HepG2 (cell line): ENCODE measurements around the gene GUCA1A. TPM values are rescaled to one million over a fixed set of nuclear protein-coding genes. Genes with fewer than 3 reads are reported as not detected.

Source experiments
- AGO2 ChIP-seq: fragments of 200-400 bp; formaldehyde crosslinking; optimal IDR thresholded peaks from 2 replicates; pipeline ENCODE3; 2017; ENCODE audit warnings: mild to moderate bottlenecking, low read depth, low read length, moderate library complexity
- ATF7 ChIP-seq, 2 experiments: fragments of 450-650 bp in 1 of 2; sonication (generic) in 1 of 2; formaldehyde crosslinking in 1 of 2; IDR thresholded peaks; 2 replicates each; pipeline versions ENCODE4 v1.4.0 to v1.6.1; 2016 to 2020; ENCODE audit warnings: antibody characterized with exemption in 1 of 2, mild to moderate bottlenecking in 1 of 2, missing genetic modification reagents in 1 of 2
- CHCHD3 ChIP-seq: sonication (generic); formaldehyde crosslinking; IDR thresholded peaks from 2 replicates; pipeline ENCODE4 v1.8.0; 2022; ENCODE audit warnings: mild to moderate bottlenecking, missing genetic modification reagents, moderate library complexity
- DR1 ChIP-seq: sonication (generic); formaldehyde crosslinking; IDR thresholded peaks from 2 replicates; pipeline ENCODE4 v1.8.0; 2021; ENCODE audit warnings: mild to moderate bottlenecking, missing genetic modification reagents, inconsistent platforms
- FOXK2 ChIP-seq: fragments of 450-650 bp; IDR thresholded peaks from 2 replicates; pipeline ENCODE4 v1.6.1; 2016
- HCFC1 ChIP-seq: fragments of 150-350 bp; IDR thresholded peaks from 2 replicates; pipeline ENCODE4 v1.6.1; 2014; ENCODE audit warnings: low read depth, low read length
- JUN ChIP-seq: sonication (generic); formaldehyde crosslinking; IDR thresholded peaks from 2 replicates; pipeline ENCODE4 v1.4.0; 2020; ENCODE audit warnings: mild to moderate bottlenecking, missing genetic modification reagents
- KDM1A ChIP-seq: IDR thresholded peaks from 2 replicates; pipeline ENCODE4 v1.6.1; 2016; ENCODE audit warnings: missing compliant biosample characterization
- KLF11 ChIP-seq: IDR thresholded peaks from 2 replicates; pipeline ENCODE4 v1.6.1; 2016; ENCODE audit warnings: missing compliant biosample characterization
- NFE2L1 ChIP-seq: sonication (generic); formaldehyde crosslinking; IDR thresholded peaks from 2 replicates; pipeline ENCODE4 v1.4.0; 2020; ENCODE audit warnings: missing genetic modification reagents, mild to moderate bottlenecking, borderline replicate concordance
- NFIB ChIP-seq: sonication (generic); formaldehyde crosslinking; IDR thresholded peaks from 2 replicates; pipeline ENCODE4 v1.9.0; 2021; ENCODE audit warnings: missing genetic modification reagents, mild to moderate bottlenecking, borderline replicate concordance
- NR2F1 ChIP-seq, 2 experiments: fragments of 450-650 bp in 1 of 2; formaldehyde crosslinking in 1 of 2; IDR thresholded peaks; 2 replicates each; pipeline versions ENCODE4 v1.5.0 to v1.6.1; 2016 to 2020; ENCODE audit warnings: mild to moderate bottlenecking in 1 of 2, missing compliant biosample characterization in 1 of 2, missing genetic modification reagents in 1 of 2, moderate library complexity in 1 of 2
- PCBP2 ChIP-seq: fragments of 200-400 bp; formaldehyde crosslinking; optimal IDR thresholded peaks from 2 replicates; pipeline ENCODE3; 2018; ENCODE audit warnings: low read length, low read depth; ENCODE audit not compliant: poor library complexity, severe bottlenecking
- REL ChIP-seq: sonication (generic); formaldehyde crosslinking; conservative IDR thresholded peaks from 2 replicates; pipeline ENCODE4 v1.8.0; 2022; ENCODE audit warnings: mild to moderate bottlenecking, missing genetic modification reagents, moderate library complexity
- SALL1 ChIP-seq: sonication (generic); formaldehyde crosslinking; IDR thresholded peaks from 2 replicates; pipeline ENCODE4 v1.8.0; 2022; ENCODE audit warnings: mild to moderate bottlenecking, missing genetic modification reagents
- SMARCC2 ChIP-seq: fragments of 450-650 bp; IDR thresholded peaks from 2 replicates; pipeline ENCODE4 v1.6.1; 2017; ENCODE audit warnings: antibody characterized with exemption, mild to moderate bottlenecking
- SRSF1 ChIP-seq: fragments of 200-400 bp; formaldehyde crosslinking; optimal IDR thresholded peaks from 2 replicates; pipeline ENCODE3; 2017; ENCODE audit warnings: mild to moderate bottlenecking, low read depth, low read length, moderate library complexity
- YEATS2 ChIP-seq: sonication (generic); formaldehyde crosslinking; IDR thresholded peaks from 2 replicates; pipeline ENCODE4 v1.4.0; 2020; ENCODE audit warnings: missing genetic modification reagents, borderline replicate concordance
- ZBTB38 ChIP-seq: sonication (generic); formaldehyde crosslinking; IDR thresholded peaks from 2 replicates; pipeline ENCODE4 v1.5.1; 2020; ENCODE audit warnings: mild to moderate bottlenecking, missing genetic modification reagents
- ZFP36L2 ChIP-seq: sonication (generic); formaldehyde crosslinking; IDR thresholded peaks from 2 replicates; pipeline ENCODE4 v1.4.0; 2020; ENCODE audit warnings: missing genetic modification reagents
- ZNF12 ChIP-seq: sonication (generic); formaldehyde crosslinking; IDR thresholded peaks from 2 replicates; pipeline ENCODE4 v1.5.0; 2020; ENCODE audit warnings: missing genetic modification reagents
- ZNF274 ChIP-seq: sonication (generic); formaldehyde crosslinking; IDR thresholded peaks from 2 replicates; pipeline ENCODE4 v1.5.1; 2020; ENCODE audit warnings: mild to moderate bottlenecking, missing genetic modification reagents
- ZNF354B ChIP-seq: sonication (generic); formaldehyde crosslinking; IDR thresholded peaks from 2 replicates; pipeline ENCODE4 v1.8.0; 2022; ENCODE audit warnings: mild to moderate bottlenecking, missing genetic modification reagents
- ZNF615 ChIP-seq: sonication (generic); formaldehyde crosslinking; IDR thresholded peaks from 2 replicates; pipeline ENCODE4 v1.5.0; 2020; ENCODE audit warnings: mild to moderate bottlenecking, missing genetic modification reagents, borderline replicate concordance
- ZNF772 ChIP-seq: sonication (generic); formaldehyde crosslinking; IDR thresholded peaks from 2 replicates; pipeline ENCODE4 v1.5.0; 2020; ENCODE audit warnings: mild to moderate bottlenecking, missing genetic modification reagents
- ZSCAN9 ChIP-seq: IDR thresholded peaks from 2 replicates; pipeline ENCODE4 v1.6.1; 2016; ENCODE audit warnings: borderline replicate concordance
- polyA plus RNA-seq, 8 experiments: library from polyadenylated mRNA; depleted of rRNA in 3 of 8; stranded (reverse) in 7 of 8; unstranded in 1 of 8; fragments of >200 nt; fragmentation: Illumina TruSeq in 4 of 8; extraction: Trizol in 4 of 8; gene quantifications; 2 replicates each; pipeline versions ENCODE4 v1.2.1 to v1.2.3, GENCODE V29; 2011 to 2016; ENCODE audit warnings: low read depth in 4 of 8, missing spikeins in 1 of 8, mixed read lengths in 1 of 8; ENCODE audit not compliant: insufficient read depth in 1 of 8
- total RNA-seq, 5 experiments: library from RNA; depleted of rRNA; stranded (reverse); fragments of >200 nt; fragmentation: Illumina TruSeq; extraction: Trizol; gene quantifications; 2 replicates each; pipeline ENCODE4 v1.2.3, GENCODE V29; 2016; ENCODE audit warnings: low read depth in 1 of 5
- TF ChIP-seq, protein P1 (sequence below): IDR thresholded peaks from 2 replicates; pipeline ENCODE4 v1.6.1; 2016; ENCODE audit warnings: low read depth, control low read depth
- TF ChIP-seq, protein P2 (sequence below): fragments of 450-650 bp; IDR thresholded peaks from 2 replicates; pipeline ENCODE4 v1.6.1; 2017
- TF ChIP-seq, protein P3 (sequence below): sonication (generic); formaldehyde crosslinking; IDR thresholded peaks from 2 replicates; pipeline ENCODE4 v1.5.1; 2020; ENCODE audit warnings: missing genetic modification reagents, mild to moderate bottlenecking, borderline replicate concordance

Gene GUCA1A
- total and polyA plus RNA-seq, 2 of the 13 experiments (the other 11 are each of a cell fraction or from before 2014, with no cell fraction given), result not detected

DNA sequence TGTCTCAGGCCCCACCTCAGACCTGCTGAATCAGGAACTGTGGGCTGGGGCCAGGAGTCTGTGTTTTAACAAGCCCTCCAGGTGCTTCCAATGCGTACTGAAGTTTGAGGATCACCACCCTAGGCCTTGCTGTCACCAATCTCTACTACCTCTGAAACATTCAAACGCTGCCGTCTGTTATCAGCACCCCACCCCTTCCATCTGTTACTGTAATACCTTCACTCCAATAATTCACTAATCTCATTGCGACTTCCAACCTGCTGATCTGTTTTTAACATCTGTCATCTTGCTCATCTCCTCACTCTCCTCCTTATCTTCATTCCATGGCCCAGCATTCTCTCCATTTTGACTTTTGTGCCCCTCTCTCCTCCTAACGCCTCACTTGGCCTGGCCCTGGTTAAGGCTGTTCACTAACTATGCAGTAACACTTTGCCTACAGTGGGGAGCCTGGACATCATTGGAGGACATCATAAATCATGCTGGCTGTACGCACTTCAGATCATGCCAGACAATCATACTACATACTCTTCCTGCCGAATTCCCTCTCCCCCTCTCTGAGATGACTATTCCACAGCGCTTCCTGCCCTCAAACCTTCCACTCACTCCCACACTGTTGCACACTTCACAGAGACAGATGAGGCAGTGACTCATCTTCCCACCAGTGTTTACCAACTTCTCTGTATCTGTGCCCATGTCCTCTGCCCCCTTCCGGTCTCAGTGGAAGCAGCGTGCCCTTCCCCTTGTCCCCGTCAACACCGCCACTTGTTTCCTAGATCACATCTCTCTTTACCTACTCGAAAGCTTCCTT lies 24.6 kb downstream of the GUCA1A start (continued):
- TF ChIP-seq SMARCC2, result no peak
- no peak for TF ChIP-seq SRSF1
- TF ChIP-seq CHCHD3, result no peak
- no peak; the same call in 1 of the 2 replicates for TF ChIP-seq YEATS2 (CRISPR knock-in tag)
- no peak for TF ChIP-seq ZNF772 (CRISPR knock-in tag)
- TF ChIP-seq ZNF615 (CRISPR knock-in tag), result no peak
- no peak for TF ChIP-seq ZNF354B (CRISPR knock-in tag)
- TF ChIP-seq JUN, result no peak
- TF ChIP-seq REL, result no peak
- TF ChIP-seq KLF11 (CRISPR knock-in tag), result no peak
- TF ChIP-seq NFIB (CRISPR knock-in tag), result no peak
- no peak; the same call in 1 of the 2 replicates for TF ChIP-seq ZNF12 (CRISPR knock-in tag)
- no peak for TF ChIP-seq ATF7 (IDR thresholded peaks at IDR 0.05)
- TF ChIP-seq ATF7 (CRISPR knock-in tag; IDR thresholded peaks at IDR 0.05), result no peak
- peak; percentile 74 for TF ChIP-seq SALL1 (CRISPR knock-in tag)
- TF ChIP-seq, protein P1, sequence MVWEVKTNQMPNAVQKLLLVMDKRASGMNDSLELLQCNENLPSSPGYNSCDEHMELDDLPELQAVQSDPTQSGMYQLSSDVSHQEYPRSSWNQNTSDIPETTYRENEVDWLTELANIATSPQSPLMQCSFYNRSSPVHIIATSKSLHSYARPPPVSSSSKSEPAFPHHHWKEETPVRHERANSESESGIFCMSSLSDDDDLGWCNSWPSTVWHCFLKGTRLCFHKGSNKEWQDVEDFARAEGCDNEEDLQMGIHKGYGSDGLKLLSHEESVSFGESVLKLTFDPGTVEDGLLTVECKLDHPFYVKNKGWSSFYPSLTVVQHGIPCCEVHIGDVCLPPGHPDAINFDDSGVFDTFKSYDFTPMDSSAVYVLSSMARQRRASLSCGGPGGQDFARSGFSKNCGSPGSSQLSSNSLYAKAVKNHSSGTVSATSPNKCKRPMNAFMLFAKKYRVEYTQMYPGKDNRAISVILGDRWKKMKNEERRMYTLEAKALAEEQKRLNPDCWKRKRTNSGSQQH (CRISPR knock-in tag), result no peak
- TF ChIP-seq KDM1A, result no peak
- no peak for TF ChIP-seq PCBP2
- no peak for TF ChIP-seq ZSCAN9 (CRISPR knock-in tag)
- TF ChIP-seq ZBTB38 (CRISPR knock-in tag), result peak; percentile 84
- TF ChIP-seq FOXK2, result peak; percentile 70
- TF ChIP-seq ZNF274 (CRISPR knock-in tag), result no peak
- TF ChIP-seq NFE2L1, result no peak
- no peak for TF ChIP-seq NR2F1 (CRISPR knock-in tag; IDR thresholded peaks at IDR 0.05)
- TF ChIP-seq AGO2, result no peak
- TF ChIP-seq, protein P2, sequence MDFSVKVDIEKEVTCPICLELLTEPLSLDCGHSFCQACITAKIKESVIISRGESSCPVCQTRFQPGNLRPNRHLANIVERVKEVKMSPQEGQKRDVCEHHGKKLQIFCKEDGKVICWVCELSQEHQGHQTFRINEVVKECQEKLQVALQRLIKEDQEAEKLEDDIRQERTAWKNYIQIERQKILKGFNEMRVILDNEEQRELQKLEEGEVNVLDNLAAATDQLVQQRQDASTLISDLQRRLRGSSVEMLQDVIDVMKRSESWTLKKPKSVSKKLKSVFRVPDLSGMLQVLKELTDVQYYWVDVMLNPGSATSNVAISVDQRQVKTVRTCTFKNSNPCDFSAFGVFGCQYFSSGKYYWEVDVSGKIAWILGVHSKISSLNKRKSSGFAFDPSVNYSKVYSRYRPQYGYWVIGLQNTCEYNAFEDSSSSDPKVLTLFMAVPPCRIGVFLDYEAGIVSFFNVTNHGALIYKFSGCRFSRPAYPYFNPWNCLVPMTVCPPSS, result no peak
- TF ChIP-seq, protein P3, sequence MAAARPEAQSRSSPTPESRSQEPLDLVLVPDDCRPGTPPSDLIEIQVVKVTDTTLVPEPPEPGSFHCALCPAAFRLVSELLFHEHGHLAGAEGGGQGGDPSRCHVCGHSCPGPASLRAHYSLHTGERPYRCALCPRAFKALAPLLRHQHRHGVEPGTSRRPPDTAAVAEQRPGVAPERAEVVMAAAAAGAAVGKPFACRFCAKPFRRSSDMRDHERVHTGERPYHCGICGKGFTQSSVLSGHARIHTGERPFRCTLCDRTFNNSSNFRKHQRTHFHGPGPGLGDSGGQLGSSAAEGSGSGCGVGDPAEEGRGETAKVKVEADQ (CRISPR knock-in tag), result no peak
- 0 out of 2 replicates have a peak, but pooled peaks have one; percentile 15 for TF ChIP-seq HCFC1
- no peak for TF ChIP-seq DR1 (CRISPR knock-in tag)
- no peak for TF ChIP-seq ZFP36L2
